Osteocyte (in vitro differentiated cells): ENCODE data around the gene C1QTNF1. TPM values are rescaled to one million over a fixed set of nuclear protein-coding genes. Genes with fewer than 3 reads are reported as not detected.

Experiments used
- DNase-seq: peaks from one replicate; pipeline ENCODE4 v3.0.0; 2021; ENCODE audit warnings: mixed read lengths; ENCODE audit not compliant: unreplicated experiment; ENCODE audit errors: extremely low spot score
- H3K27ac Mint-ChIP-seq: one replicate; pipeline ENCODE4 v1.8.0; 2021; ENCODE audit warnings: mild to moderate bottlenecking, mixed read lengths; ENCODE audit not compliant: unreplicated experiment
- H3K27me3 Mint-ChIP-seq: one replicate; pipeline ENCODE4 v1.8.0; 2021; ENCODE audit warnings: mixed read lengths; ENCODE audit not compliant: unreplicated experiment
- H3K36me3 Mint-ChIP-seq: one replicate; pipeline ENCODE4 v1.8.0; 2021; ENCODE audit warnings: mixed read lengths; ENCODE audit not compliant: unreplicated experiment
- H3K4me1 Mint-ChIP-seq: one replicate; pipeline ENCODE4 v1.8.0; 2021; ENCODE audit warnings: mixed read lengths; ENCODE audit not compliant: unreplicated experiment
- H3K4me3 Mint-ChIP-seq: one replicate; pipeline ENCODE4 v1.8.0; 2021; ENCODE audit warnings: mild to moderate bottlenecking, moderate library complexity, mixed read lengths; ENCODE audit not compliant: unreplicated experiment
- H3K9me3 Mint-ChIP-seq: one replicate; pipeline ENCODE4 v1.8.0; 2021; ENCODE audit warnings: mixed read lengths; ENCODE audit not compliant: unreplicated experiment
- CTCF ChIP-seq: fragments of 200-600 bp; sonication (generic); IDR thresholded peaks from 2 replicates; pipeline ENCODE4 v1.5.0; 2021; ENCODE audit warnings: antibody characterized with exemption, mild to moderate bottlenecking, moderate library complexity
- total RNA-seq: library from RNA; stranded (reverse); gene quantifications from 2 replicates; pipeline ENCODE4 v1.2.1, GENCODE V29; 2021

C1QTNF1 gene
- total RNA-seq, 1 donor from 2014 or later = 203 TPM

- H3K4me1 Mint-ChIP-seq = peaks cover 1% of the 10 kb centered on the region
- no peak for DNase-seq
Measured at GRCh38 chr17:79092567-79092966, 68.6 kb downstream of the C1QTNF1 start.

GRCh38 chr17:79093270-79093669 is 69.3 kb downstream of the C1QTNF1 start:
- DNase-seq = no peak
- H3K27me3 Mint-ChIP-seq = peaks cover 7% of the 10 kb centered on the region
- no peak for TF ChIP-seq CTCF
- peaks cover 1% of the 10 kb centered on the region for H3K4me1 Mint-ChIP-seq
- no peaks in the 10 kb centered on the region for H3K9me3 Mint-ChIP-seq
- peaks cover 2% of the 10 kb centered on the region for H3K36me3 Mint-ChIP-seq
- no peak overlapping the region for H3K27ac Mint-ChIP-seq
- H3K4me3 Mint-ChIP-seq = no peak overlapping the region

More at GRCh38 chr17:79092567-79092966, 68.6 kb downstream of the C1QTNF1 start:
- H3K27ac Mint-ChIP-seq = no peak overlapping the region
- no peak overlapping the region for H3K4me3 Mint-ChIP-seq
- no peak for TF ChIP-seq CTCF
- peaks cover 2% of the 10 kb centered on the region for H3K36me3 Mint-ChIP-seq
- H3K9me3 Mint-ChIP-seq = no peaks in the 10 kb centered on the region
- H3K27me3 Mint-ChIP-seq = no peaks in the 10 kb centered on the region

- Mint-ChIP-seq H3K36me3 (peaks cover 2% of the 10 kb centered on the region), H3K27ac (no peak overlapping the region), H3K9me3 (no peaks in the 10 kb centered on the region), H3K4me1 (peaks cover 1% of the 10 kb centered on the region), H3K4me3 (no peak overlapping the region), H3K27me3 (peaks cover 16% of the 10 kb centered on the region)
- no peak for DNase-seq
- TF ChIP-seq CTCF = no peak
Measured at GRCh38 chr17:79094261-79094660, 70.3 kb downstream of the C1QTNF1 start.

- Mint-ChIP-seq H3K4me1 (peaks cover 1% of the 10 kb centered on the region), H3K27me3 (peaks cover 19% of the 10 kb centered on the region), H3K9me3 (no peaks in the 10 kb centered on the region), H3K4me3 (no peak overlapping the region), H3K27ac (no peak overlapping the region), H3K36me3 (peaks cover 2% of the 10 kb centered on the region)
- no peak for TF ChIP-seq CTCF
- no peak for DNase-seq
Measured at GRCh38 chr17:79095345-79096055, 71.5 kb downstream of the C1QTNF1 start.

- no peaks in the 10 kb centered on the region for H3K36me3 Mint-ChIP-seq
Measured at GRCh38 chr17:79096477-79096876, 72.5 kb downstream of the C1QTNF1 start.

More at GRCh38 chr17:79096477-79096876, 72.5 kb downstream of the C1QTNF1 start:
- Mint-ChIP-seq H3K4me3 (no peak overlapping the region), H3K27me3 (peaks cover 19% of the 10 kb centered on the region), H3K9me3 (no peaks in the 10 kb centered on the region), H3K4me1 (no peaks in the 10 kb centered on the region), H3K27ac (no peak overlapping the region)
- no peak for DNase-seq
- TF ChIP-seq CTCF = no peak
